ENCODE measurements around the gene HNRNPK. TPM values are rescaled to one million over a fixed set of nuclear protein-coding genes. Genes with fewer than 3 reads are reported as not detected.

HNRNPK gene
- total and polyA plus RNA-seq, 4 donors, result 172 to 394 (median 308) TPM

GRCh38 chr9:83934569-83935275, 45.3 kb downstream of the HNRNPK start:
- intact Hi-C loops (cut with DNase I), result loop anchor here in 1 of 2 donors (5.0 to 10.0 kb wide), 2 partner anchors 240 to 383 kb away; no protein-coding TSS in a partner anchor
- ATAC-seq (ENCODE audit: low FRiP score) (no peak), DNase-seq (no peak)
- no peaks in the 10 kb centered on the region for H3K36me3 ChIP-seq (ENCODE audit: control insufficient read depth in 1 of 2, insufficient read depth in 2 of 2, low read length in 1 of 2)
- H3K27ac ChIP-seq (ENCODE audit: low read depth in 1 of 2, low read length in 2 of 2), result no peak overlapping the region
- no peaks in the 10 kb centered on the region for H3K9me3 ChIP-seq (ENCODE audit: control insufficient read depth, low read length)
- no peaks in the 10 kb centered on the region for H3K27me3 ChIP-seq (ENCODE audit: control insufficient read depth in 1 of 2, insufficient read depth in 2 of 2, low read length in 1 of 2)
- no peaks in the 10 kb centered on the region for H3K4me1 ChIP-seq (ENCODE audit: control insufficient read depth in 1 of 2, insufficient read depth in 2 of 2, low read length in 2 of 2)
- WGBS, 2 donors, result 87% methylated on average over 5 of the region's 5 CpGs
- no peak overlapping the region for H3K4me3 ChIP-seq (ENCODE audit: low read length in 2 of 2)

- intact Hi-C loops (cut with DNase I), result loop anchor here in 1 of 2 donors (10.0 kb wide), 1 partner anchor 241 kb away; no protein-coding TSS in a partner anchor
- Histone ChIP-seq H3K9me3 (ENCODE audit: control insufficient read depth, low read length) (no peaks in the 10 kb centered on the region), H3K27ac (ENCODE audit: low read depth in 1 of 2, low read length in 2 of 2) (no peak overlapping the region), H3K36me3 (ENCODE audit: control insufficient read depth in 1 of 2, insufficient read depth in 2 of 2, low read length in 1 of 2) (no peaks in the 10 kb centered on the region), H3K4me3 (ENCODE audit: low read length in 2 of 2) (no peak overlapping the region), H3K4me1 (ENCODE audit: control insufficient read depth in 1 of 2, insufficient read depth in 2 of 2, low read length in 2 of 2) (no peaks in the 10 kb centered on the region), H3K27me3 (ENCODE audit: control insufficient read depth in 1 of 2, insufficient read depth in 2 of 2, low read length in 1 of 2) (no peaks in the 10 kb centered on the region)
- WGBS, 2 donors, result 89 to 92% methylated on average over 3 of the region's 3 CpGs
- ATAC-seq (ENCODE audit: low FRiP score), result no peak
- no peak for DNase-seq
These were observed 46.2 kb downstream of the HNRNPK start for GRCh38 chr9:83933790-83934189.

- H3K4me1 ChIP-seq (ENCODE audit: control insufficient read depth in 1 of 2, insufficient read depth in 2 of 2, low read length in 2 of 2), result no peaks in the 10 kb centered on the region
- no peak for ATAC-seq (ENCODE audit: low FRiP score)
- WGBS, 2 donors, result 44 to 50% methylated on average over 5 of the region's 5 CpGs
These were observed 47.2 kb downstream of the HNRNPK start for GRCh38 chr9:83932851-83933250.

GRCh38 chr9:83932011-83932410, 48.0 kb downstream of the HNRNPK start:
- intact Hi-C loops (cut with DNase I), result loop anchor here in 1 of 2 donors (10.0 kb wide), 1 partner anchor 243 kb away; no protein-coding TSS in a partner anchor
- no peak overlapping the region for H3K4me3 ChIP-seq (ENCODE audit: low read length in 2 of 2)
- no peaks in the 10 kb centered on the region for H3K4me1 ChIP-seq (ENCODE audit: control insufficient read depth in 1 of 2, insufficient read depth in 2 of 2, low read length in 2 of 2)
- ATAC-seq (ENCODE audit: low FRiP score) (no peak), DNase-seq (no peak)
- no peaks in the 10 kb centered on the region for H3K36me3 ChIP-seq (ENCODE audit: control insufficient read depth in 1 of 2, insufficient read depth in 2 of 2, low read length in 1 of 2)
- 94 to 95% methylated on average over 2 of the region's 2 CpGs for WGBS, 2 donors
- H3K27ac ChIP-seq (ENCODE audit: low read depth in 1 of 2, low read length in 2 of 2), result no peak overlapping the region
- H3K9me3 ChIP-seq (ENCODE audit: control insufficient read depth, low read length), result no peaks in the 10 kb centered on the region
- no peaks in the 10 kb centered on the region for H3K27me3 ChIP-seq (ENCODE audit: control insufficient read depth in 1 of 2, insufficient read depth in 2 of 2, low read length in 1 of 2)

More at GRCh38 chr9:83932851-83933250, 47.2 kb downstream of the HNRNPK start:
- intact Hi-C loops (cut with DNase I), result loop anchor here in 1 of 2 donors (10.0 kb wide), 1 partner anchor 242 kb away; no protein-coding TSS in a partner anchor
- no peaks in the 10 kb centered on the region for H3K9me3 ChIP-seq (ENCODE audit: control insufficient read depth, low read length)
- H3K27me3 ChIP-seq (ENCODE audit: control insufficient read depth in 1 of 2, insufficient read depth in 2 of 2, low read length in 1 of 2), result no peaks in the 10 kb centered on the region
- H3K36me3 ChIP-seq (ENCODE audit: control insufficient read depth in 1 of 2, insufficient read depth in 2 of 2, low read length in 1 of 2), result no peaks in the 10 kb centered on the region
- no peak overlapping the region for H3K4me3 ChIP-seq (ENCODE audit: low read length in 2 of 2)
- DNase-seq, result no peak
- H3K27ac ChIP-seq (ENCODE audit: low read depth in 1 of 2, low read length in 2 of 2), result no peak overlapping the region

DNA sequence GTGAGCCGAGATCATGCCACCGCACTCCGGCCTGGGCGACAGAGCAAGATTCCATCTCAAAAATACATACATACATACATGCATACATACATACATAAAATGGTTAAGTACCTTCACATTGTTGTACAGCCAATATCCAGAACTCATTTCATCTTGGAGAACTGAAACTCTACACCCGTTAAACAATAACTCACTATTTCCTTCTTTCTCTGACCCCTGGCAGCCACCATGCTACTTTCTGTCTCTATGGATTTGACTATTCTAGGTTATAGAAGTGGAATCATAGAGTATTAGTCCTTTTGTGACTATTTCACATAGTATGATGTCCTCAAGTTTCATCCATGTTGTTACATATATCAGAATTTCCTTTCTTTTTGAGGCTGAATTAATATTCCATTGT, 49.1 kb downstream of the HNRNPK start:
- WGBS, 2 donors, result 90 to 92% methylated on average over 5 of the region's 5 CpGs
- H3K4me1 ChIP-seq (ENCODE audit: control insufficient read depth in 1 of 2, insufficient read depth in 2 of 2, low read length in 2 of 2), result no peaks in the 10 kb centered on the region
- intact Hi-C loops (cut with DNase I), result loop anchor here in 1 of 2 donors (10.0 kb wide), 1 partner anchor 244 kb away; no protein-coding TSS in a partner anchor
- DNase-seq, result no peak
- ATAC-seq (ENCODE audit: low FRiP score), result no peak
- H3K4me3 ChIP-seq (ENCODE audit: low read length in 2 of 2), result no peak overlapping the region
- no peaks in the 10 kb centered on the region for H3K27me3 ChIP-seq (ENCODE audit: control insufficient read depth in 1 of 2, insufficient read depth in 2 of 2, low read length in 1 of 2)
- H3K36me3 ChIP-seq (ENCODE audit: control insufficient read depth in 1 of 2, insufficient read depth in 2 of 2, low read length in 1 of 2), result no peaks in the 10 kb centered on the region
- no peak overlapping the region for H3K27ac ChIP-seq (ENCODE audit: low read depth in 1 of 2, low read length in 2 of 2)
- no peaks in the 10 kb centered on the region for H3K9me3 ChIP-seq (ENCODE audit: control insufficient read depth, low read length)

DNA sequence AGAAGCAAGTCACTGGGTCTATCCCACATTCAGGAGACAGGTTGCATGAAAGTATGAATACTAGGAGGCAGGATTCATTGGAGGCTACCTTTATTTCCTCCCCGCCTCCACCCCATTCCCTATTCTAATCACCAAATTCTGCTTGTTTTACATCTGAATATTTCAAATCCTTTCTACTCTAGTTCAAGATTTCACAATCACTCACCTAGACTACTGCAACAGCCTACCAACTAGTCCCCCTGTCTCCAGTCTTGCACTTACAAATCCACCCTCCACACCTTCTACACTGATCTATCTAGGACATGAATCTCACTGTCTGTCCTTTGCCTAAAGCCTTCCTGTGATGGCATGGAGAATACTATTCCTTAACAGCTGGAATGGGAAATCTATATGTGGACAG, 52.4 kb downstream of the HNRNPK start:
- H3K27me3 ChIP-seq (ENCODE audit: control insufficient read depth in 1 of 2, insufficient read depth in 2 of 2, low read length in 1 of 2), result no peaks in the 10 kb centered on the region
- no peak for DNase-seq
- H3K36me3 ChIP-seq (ENCODE audit: control insufficient read depth in 1 of 2, insufficient read depth in 2 of 2, low read length in 1 of 2), result no peaks in the 10 kb centered on the region
- ATAC-seq (ENCODE audit: low FRiP score), result no peak
- H3K4me1 ChIP-seq (ENCODE audit: control insufficient read depth in 1 of 2, insufficient read depth in 2 of 2, low read length in 2 of 2), result no peaks in the 10 kb centered on the region
- WGBS, 2 donors, result 27 to 95% methylated on average over 1 of the region's 1 CpG
- no peak overlapping the region for H3K27ac ChIP-seq (ENCODE audit: low read depth in 1 of 2, low read length in 2 of 2)
- H3K4me3 ChIP-seq (ENCODE audit: low read length in 2 of 2), result no peak overlapping the region
- intact Hi-C loops (cut with DNase I), result no loop called here
- no peaks in the 10 kb centered on the region for H3K9me3 ChIP-seq (ENCODE audit: control insufficient read depth, low read length)

DNA sequence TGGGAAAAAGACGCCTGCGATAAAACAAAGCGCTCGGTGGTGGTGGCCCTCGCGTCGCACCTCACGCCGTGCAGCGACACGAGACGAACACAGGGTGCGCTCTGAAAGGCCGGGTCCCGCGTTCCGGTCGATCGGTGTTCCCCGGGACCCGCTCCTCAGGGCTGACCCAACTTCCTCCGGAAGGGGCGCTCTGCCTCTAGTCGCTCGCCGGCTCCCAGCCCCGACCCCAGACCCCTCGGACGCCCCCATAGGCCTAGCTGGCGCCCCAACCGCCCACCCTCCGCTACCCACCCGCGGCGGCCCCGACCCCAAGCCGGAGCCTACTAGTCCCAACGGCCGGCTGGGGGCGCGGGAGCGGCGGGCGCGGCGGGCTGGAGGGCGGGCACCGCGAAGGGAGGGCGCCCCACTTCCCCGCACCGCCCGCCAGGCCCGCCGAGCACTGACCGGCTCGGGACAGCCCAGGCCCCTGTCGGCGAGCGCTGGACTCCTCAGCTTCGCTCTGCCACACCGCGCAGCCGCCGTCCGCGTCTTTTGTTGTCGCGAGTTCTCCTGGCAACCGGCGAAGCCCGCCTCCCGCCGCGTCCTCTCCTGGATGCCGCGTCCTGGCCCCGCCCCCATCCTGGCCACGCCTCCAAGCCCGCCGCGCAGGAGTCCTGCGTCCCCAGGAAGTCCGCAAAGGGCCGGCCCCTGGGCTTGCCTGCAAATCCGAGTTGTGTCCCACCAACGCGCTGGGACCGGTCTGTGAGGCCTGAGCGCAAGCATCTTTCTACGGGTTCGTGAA, 58.9 kb downstream of the HNRNPK start, which contains the start of gene KIF27:
KIF27 (minus strand) TSS at position 506 of the 781 bp plus-strand sequence. CDS start 5,841 bp downstream, outside the sequence.
- Histone ChIP-seq H3K4me1 (ENCODE audit: control insufficient read depth in 1 of 2, insufficient read depth in 2 of 2, low read length in 2 of 2) (no peaks in the 10 kb centered on the region), H3K4me3 (ENCODE audit: low read length in 2 of 2) (peak within 1 kb of the TSS; percentile 85 to 87), H3K9me3 (ENCODE audit: control insufficient read depth, low read length) (no peaks in the 10 kb centered on the region), H3K27me3 (ENCODE audit: control insufficient read depth in 1 of 2, insufficient read depth in 2 of 2, low read length in 1 of 2) (no peaks in the 10 kb centered on the region), H3K36me3 (ENCODE audit: control insufficient read depth in 1 of 2, insufficient read depth in 2 of 2, low read length in 1 of 2) (no peaks in the 10 kb centered on the region), H3K27ac (ENCODE audit: low read depth in 1 of 2, low read length in 2 of 2) (peak within 1 kb of the TSS; percentile 43 to 70)
- ATAC-seq (ENCODE audit: low FRiP score) (peak; percentile 99), DNase-seq (peak; percentile 100)
- 1% methylated on average over 65 to 92 of the region's 92 CpGs for WGBS, 2 donors
- intact Hi-C loops (cut with DNase I), result loop anchor here in 1 of 2 donors (5.0 kb wide), 2 partner anchors 61 to 214 kb away; partner anchors contain the start of genes HNRNPK, RMI1 and UBQLN1

- Histone ChIP-seq H3K9me3 (ENCODE audit: control insufficient read depth, low read length) (no peaks in the 10 kb centered on the region), H3K4me1 (ENCODE audit: control insufficient read depth in 1 of 2, insufficient read depth in 2 of 2, low read length in 2 of 2) (no peaks in the 10 kb centered on the region), H3K27ac (ENCODE audit: low read depth in 1 of 2, low read length in 2 of 2) (peak overlapping the region; percentile 20 to 43), H3K4me3 (ENCODE audit: low read length in 2 of 2) (peak overlapping the region; percentile 85 to 87), H3K36me3 (ENCODE audit: control insufficient read depth in 1 of 2, insufficient read depth in 2 of 2, low read length in 1 of 2) (no peaks in the 10 kb centered on the region), H3K27me3 (ENCODE audit: control insufficient read depth in 1 of 2, insufficient read depth in 2 of 2, low read length in 1 of 2) (no peaks in the 10 kb centered on the region)
- ATAC-seq (ENCODE audit: low FRiP score) (peak; percentile 51), DNase-seq (no peak)
- WGBS, 2 donors, result 3 to 4% methylated on average over 16 of the region's 16 CpGs
- intact Hi-C loops (cut with DNase I), result loop anchor here in 1 of 2 donors (5.0 kb wide), 2 partner anchors 62 to 213 kb away; partner anchors contain the start of genes HNRNPK, RMI1 and UBQLN1
These were observed 59.5 kb downstream of the HNRNPK start for GRCh38 chr9:83920469-83920926.

All from aorta (tissue), 5 donors.